WTC11 (cell line): Measurements from ENCODE around the gene TATDN3. TPM values are rescaled to one million over a fixed set of nuclear protein-coding genes. Genes with fewer than 3 reads are reported as not detected.
A peak's percentile ranks its signal among the peaks of the same experiment; 100 is the strongest.

Source experiments
- ATAC-seq: fragments of 200-7000 bp; cut with Tn5 transposase; 2 replicates; pipeline ENCODE4 v1.10.0; 2021; ENCODE audit warnings: mild to moderate bottlenecking, moderate library complexity
- CTCF ChIA-PET: fragments of 300-600 bp; sonication (Branson Sonifier 250); formaldehyde crosslinking; loops from one replicate; lab custom pipeline; 2021; ENCODE audit warnings: antibody characterized with exemption; lab: Charles Lee
- POLR2A ChIA-PET: fragments of 350-600 bp; sonication (Branson Sonifier 250); formaldehyde crosslinking; loops from one replicate; lab custom pipeline; 2021; ENCODE audit warnings: antibody characterized with exemption; lab: Charles Lee
- DNase-seq: peaks from one replicate; pipeline ENCODE4 v3.0.0; 2021; ENCODE audit warnings: low spot score
- H3K27ac Mint-ChIP-seq: 2 replicates; pipeline ENCODE4 v1.8.0; 2021; ENCODE audit warnings: mixed read lengths
- H3K27me3 Mint-ChIP-seq: 2 replicates; pipeline ENCODE4 v1.8.0; 2021; ENCODE audit warnings: low read depth, mild to moderate bottlenecking, moderate library complexity, mixed read lengths
- H3K36me3 Mint-ChIP-seq: 2 replicates; pipeline ENCODE4 v1.8.0; 2021; ENCODE audit warnings: mixed read lengths
- H3K4me1 Mint-ChIP-seq: 2 replicates; pipeline ENCODE4 v1.8.0; 2022; ENCODE audit warnings: mixed read lengths
- H3K4me3 Mint-ChIP-seq: 2 replicates; pipeline ENCODE4 v1.8.0; 2021; ENCODE audit warnings: mild to moderate bottlenecking, moderate library complexity, mixed read lengths
- H3K9me3 Mint-ChIP-seq: 2 replicates; pipeline ENCODE4 v1.8.0; 2021; ENCODE audit warnings: mixed read lengths
- AFF4 ChIP-seq: sonication (generic); formaldehyde crosslinking; IDR thresholded peaks from 2 replicates; pipeline ENCODE4 v1.8.1; 2023; ENCODE audit warnings: mild to moderate bottlenecking, missing genetic modification reagents, borderline replicate concordance
- ARID4B ChIP-seq: sonication (generic); formaldehyde crosslinking; IDR thresholded peaks from 2 replicates; pipeline ENCODE4 v1.8.0; 2023; ENCODE audit warnings: missing genetic modification reagents, mild to moderate bottlenecking, borderline replicate concordance
- ATF1 ChIP-seq: sonication (generic); formaldehyde crosslinking; IDR thresholded peaks from 2 replicates; pipeline ENCODE4 v1.8.1; 2023; ENCODE audit warnings: mild to moderate bottlenecking, moderate library complexity, missing genetic modification reagents
- E2F5 ChIP-seq: sonication (generic); formaldehyde crosslinking; IDR thresholded peaks from 2 replicates; pipeline ENCODE4 v1.8.1; 2022; ENCODE audit warnings: mild to moderate bottlenecking, moderate library complexity, missing genetic modification reagents
- FOXJ3 ChIP-seq: sonication (generic); formaldehyde crosslinking; IDR thresholded peaks from 2 replicates; pipeline ENCODE4 v1.9.0; 2021; ENCODE audit warnings: missing genetic modification reagents, mild to moderate bottlenecking, borderline replicate concordance
- FOXK1 ChIP-seq: sonication (generic); formaldehyde crosslinking; IDR thresholded peaks from 2 replicates; pipeline ENCODE4 v1.8.0; 2022; ENCODE audit warnings: mild to moderate bottlenecking, moderate library complexity, missing genetic modification reagents
- JUN ChIP-seq: sonication (generic); formaldehyde crosslinking; IDR thresholded peaks from 2 replicates; pipeline ENCODE4 v1.8.0; 2023; ENCODE audit warnings: mild to moderate bottlenecking, missing genetic modification reagents
- MAX ChIP-seq: sonication (generic); formaldehyde crosslinking; IDR thresholded peaks from 2 replicates; pipeline ENCODE4 v1.8.0; 2022; ENCODE audit warnings: mild to moderate bottlenecking, missing genetic modification reagents
- NR3C1 ChIP-seq: sonication (generic); formaldehyde crosslinking; conservative IDR thresholded peaks from 2 replicates; pipeline ENCODE4 v1.8.1; 2023; ENCODE audit warnings: low read depth, mild to moderate bottlenecking, missing genetic modification reagents
- PRDM15 ChIP-seq: sonication (generic); formaldehyde crosslinking; IDR thresholded peaks from 2 replicates; pipeline ENCODE4 v1.8.0; 2022; ENCODE audit warnings: missing genetic modification reagents
- RORB ChIP-seq: fragments of 250-450 bp; sonication (Bioruptor Pico); IDR thresholded peaks from 2 replicates; pipeline ENCODE4 v1.9.0; 2021; ENCODE audit warnings: mild to moderate bottlenecking
- SMAD4 ChIP-seq: sonication (generic); formaldehyde crosslinking; IDR thresholded peaks from 2 replicates; pipeline ENCODE4 v1.8.0; 2022; ENCODE audit warnings: mild to moderate bottlenecking, missing genetic modification reagents
- STAT6 ChIP-seq: sonication (generic); formaldehyde crosslinking; conservative IDR thresholded peaks from 2 replicates; pipeline ENCODE4 v1.8.1; 2023; ENCODE audit warnings: mild to moderate bottlenecking, low read depth, missing genetic modification reagents, moderate library complexity
- TCF7 ChIP-seq: sonication (generic); formaldehyde crosslinking; IDR thresholded peaks from 2 replicates; pipeline ENCODE4 v1.8.0; 2022; ENCODE audit warnings: mild to moderate bottlenecking, low read depth, missing genetic modification reagents, moderate library complexity
- TEAD4 ChIP-seq: sonication (generic); formaldehyde crosslinking; IDR thresholded peaks from 2 replicates; pipeline ENCODE4 v1.8.0; 2022; ENCODE audit warnings: mild to moderate bottlenecking, missing genetic modification reagents
- ZBTB43 ChIP-seq: sonication (generic); formaldehyde crosslinking; IDR thresholded peaks from 2 replicates; pipeline ENCODE4 v1.8.1; 2023; ENCODE audit warnings: mild to moderate bottlenecking, missing genetic modification reagents
- ZNF121 ChIP-seq: sonication (generic); formaldehyde crosslinking; IDR thresholded peaks from 2 replicates; pipeline ENCODE4 v1.8.0; 2023; ENCODE audit warnings: missing genetic modification reagents
- ZNF219 ChIP-seq: sonication (generic); formaldehyde crosslinking; IDR thresholded peaks from 2 replicates; pipeline ENCODE4 v1.8.0; 2023; ENCODE audit warnings: missing genetic modification reagents, mild to moderate bottlenecking, borderline replicate concordance
- ZNF317 ChIP-seq: sonication (generic); formaldehyde crosslinking; IDR thresholded peaks from 2 replicates; pipeline ENCODE4 v1.8.1; 2023; ENCODE audit warnings: low read depth, mild to moderate bottlenecking, moderate library complexity, missing genetic modification reagents, borderline replicate concordance
- ZNF423 ChIP-seq: fragments of 250-450 bp; sonication (Bioruptor Pico); IDR thresholded peaks from 2 replicates; pipeline ENCODE4 v2.1.2; 2022; ENCODE audit warnings: mild to moderate bottlenecking, moderate library complexity
- total RNA-seq: library from RNA; stranded (reverse); gene quantifications from 3 replicates; pipeline ENCODE4 v1.2.3, GENCODE V29; 2021

The TATDN3 gene
- total RNA-seq, 1 experiment from 2014 or later: 19.3 TPM

- TF ChIP-seq AFF4 (CRISPR knock-in tag): no peak
- no peak for TF ChIP-seq ZNF121 (CRISPR knock-in tag)
- TF ChIP-seq E2F5 (CRISPR knock-in tag): no peak
- no peak for TF ChIP-seq JUN (CRISPR knock-in tag)
- no peak for TF ChIP-seq ZNF423 (CRISPR knock-in tag)
- no peak for TF ChIP-seq MAX (CRISPR knock-in tag)
- TF ChIP-seq RORB (CRISPR knock-in tag): no peak
- TF ChIP-seq TEAD4 (CRISPR knock-in tag): no peak
- no peak for TF ChIP-seq ATF1 (CRISPR knock-in tag)
- no peak for TF ChIP-seq PRDM15
- no peak for TF ChIP-seq TCF7 (CRISPR knock-in tag)
- no peak for TF ChIP-seq STAT6 (CRISPR knock-in tag)
- TF ChIP-seq FOXK1: no peak
- no peak for TF ChIP-seq ZNF219 (CRISPR knock-in tag)
- TF ChIP-seq ZBTB43 (CRISPR knock-in tag): no peak
- TF ChIP-seq FOXJ3 (CRISPR knock-in tag): no peak
- no peak for TF ChIP-seq SMAD4 (CRISPR knock-in tag)
- TF ChIP-seq NR3C1 (CRISPR knock-in tag): no peak
- TF ChIP-seq ZNF317 (CRISPR knock-in tag): no peak
- TF ChIP-seq ARID4B (CRISPR knock-in tag): no peak
- CTCF ChIA-PET: interaction anchor here (0.6 to 1.4 kb wide), 5 partner anchors 18 to 298 kb away, joined by 3 to 6 read pairs (median 4); no protein-coding TSS in a partner anchor
- peaks cover 43% of the 10 kb centered on the region for H3K4me1 Mint-ChIP-seq
- H3K9me3 Mint-ChIP-seq: no peaks in the 10 kb centered on the region
- POLR2A ChIA-PET: no interaction called here
- DNase-seq (no peak), ATAC-seq (peak; percentile 36)
- H3K36me3 Mint-ChIP-seq: 0 out of 2 replicates have a peak, but pooled peaks cover 4% of the 10 kb centered on the region
- 0 out of 2 replicates have a peak overlapping the region, but pooled peaks have one; percentile 16 for H3K4me3 Mint-ChIP-seq
- peak overlapping the region; percentile 54; the same call in 1 of the 2 replicates for H3K27ac Mint-ChIP-seq
- H3K27me3 Mint-ChIP-seq: no peaks in the 10 kb centered on the region
Observed at GRCh38 chr1:212754193-212754592, 37.5 kb upstream of the TATDN3 start.
